CD4-positive, alpha-beta T cell treated with Interleukin-1 beta for 1 hour (primary cell): ENCODE results near the gene ZNF76.

Experiments used
- DNase-seq, 2 donors: peaks; one replicate each; pipeline ENCODE4 v3.0.0-alpha.2; 2020 to 2022

Gene ZNF76

GRCh38 chr6:35259194-35259947, at the start of gene ZNF76:
ZNF76 (plus strand) TSS chr6:35259735; CDS start chr6:35281152, 21,417 bp downstream.
- peak; percentile 95 to 97 for DNase-seq

GRCh38 chr6:35213298-35213791, 46.2 kb upstream of the ZNF76 start:
- no peak for DNase-seq

- no peak for DNase-seq
Observed at GRCh38 chr6:35213824-35214756, 45.4 kb upstream of the ZNF76 start, which contains the start of gene SCUBE3. SCUBE3 (plus strand) TSS chr6:35213956; CDS start chr6:35214419, 463 bp downstream.

- no peak for DNase-seq
Observed at GRCh38 chr6:35214869-35215664, 44.5 kb upstream of the ZNF76 start.

- DNase-seq = no peak
Observed at GRCh38 chr6:35215665-35216411, 43.7 kb upstream of the ZNF76 start.

GRCh38 chr6:35216412-35216732, 43.2 kb upstream of the ZNF76 start:
- no peak for DNase-seq

GRCh38 chr6:35216851-35217811, 42.4 kb upstream of the ZNF76 start:
- DNase-seq = no peak

GRCh38 chr6:35218021-35218420, 41.5 kb upstream of the ZNF76 start:
- DNase-seq = no peak

GRCh38 chr6:35218456-35218855, 41.1 kb upstream of the ZNF76 start:
- no peak for DNase-seq

GRCh38 chr6:35219683-35220326, 39.7 kb upstream of the ZNF76 start:
- no peak for DNase-seq

- DNase-seq = no peak
Observed at GRCh38 chr6:35220711-35221110, 38.8 kb upstream of the ZNF76 start.

- no peak for DNase-seq
Observed at GRCh38 chr6:35223396-35223795, 36.1 kb upstream of the ZNF76 start.

- no peak for DNase-seq
Observed at GRCh38 chr6:35224720-35225119, 34.8 kb upstream of the ZNF76 start.

- no peak for DNase-seq
Observed at GRCh38 chr6:35228481-35228880, 31.1 kb upstream of the ZNF76 start.

- DNase-seq = no peak
Observed at GRCh38 chr6:35229304-35229703, 30.2 kb upstream of the ZNF76 start.

- DNase-seq = no peak
Observed at GRCh38 chr6:35230498-35230897, 29.0 kb upstream of the ZNF76 start.

- no peak for DNase-seq
Observed at GRCh38 chr6:35230950-35231349, 28.6 kb upstream of the ZNF76 start.

GRCh38 chr6:35231563-35231962, 28.0 kb upstream of the ZNF76 start:
- no peak for DNase-seq

- DNase-seq = no peak
Observed at GRCh38 chr6:35234901-35235300, 24.6 kb upstream of the ZNF76 start.

GRCh38 chr6:35236223-35236622, 23.3 kb upstream of the ZNF76 start:
- no peak for DNase-seq
